ENCODE results near the gene RPL10.

Gene RPL10

DNA sequence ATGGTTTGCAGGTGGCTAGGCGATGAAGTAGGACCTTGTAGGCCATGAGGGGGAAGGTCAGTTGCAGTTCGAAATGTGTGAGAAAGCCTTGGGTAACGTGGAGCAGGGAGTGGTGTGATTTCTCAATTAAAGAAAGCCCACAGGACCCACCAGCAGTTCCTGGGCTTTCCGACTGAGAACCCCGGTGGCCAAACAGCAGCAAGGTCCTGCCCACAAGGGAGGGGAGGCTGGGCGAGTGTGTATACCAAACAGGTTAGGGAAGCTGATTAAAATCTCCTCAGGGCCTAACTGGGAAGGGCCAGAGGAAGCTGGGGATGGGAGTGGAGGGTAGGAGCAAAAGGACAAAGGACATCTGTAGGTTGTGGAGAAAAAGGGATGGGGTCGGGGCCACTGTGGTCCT lies 32.7 kb downstream of the RPL10 start:
- no peak for DNase-seq (ENCODE audit: low read depth in 3 of 3)

DNA sequence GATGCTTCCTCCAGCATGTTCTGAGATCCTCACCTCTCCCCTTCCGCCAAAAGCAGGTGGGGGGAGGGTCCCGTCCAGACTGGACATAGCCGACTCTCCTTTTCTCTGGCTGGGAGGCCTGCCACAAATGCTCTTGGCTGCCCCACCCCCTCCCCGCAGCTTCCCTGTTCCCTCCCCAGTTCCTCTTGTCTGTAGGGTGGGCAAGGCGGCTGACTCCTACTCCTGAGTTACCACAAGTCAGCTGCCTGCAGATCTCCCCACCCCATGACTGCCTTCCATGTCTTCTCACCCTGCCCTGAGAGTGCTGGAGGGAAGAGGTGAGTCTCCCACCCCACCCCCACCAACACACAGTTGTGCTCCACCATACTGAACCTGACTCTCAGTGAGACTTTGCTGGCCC lies 33.2 kb downstream of the RPL10 start:
- no peak for DNase-seq (ENCODE audit: low read depth in 3 of 3)

DNA sequence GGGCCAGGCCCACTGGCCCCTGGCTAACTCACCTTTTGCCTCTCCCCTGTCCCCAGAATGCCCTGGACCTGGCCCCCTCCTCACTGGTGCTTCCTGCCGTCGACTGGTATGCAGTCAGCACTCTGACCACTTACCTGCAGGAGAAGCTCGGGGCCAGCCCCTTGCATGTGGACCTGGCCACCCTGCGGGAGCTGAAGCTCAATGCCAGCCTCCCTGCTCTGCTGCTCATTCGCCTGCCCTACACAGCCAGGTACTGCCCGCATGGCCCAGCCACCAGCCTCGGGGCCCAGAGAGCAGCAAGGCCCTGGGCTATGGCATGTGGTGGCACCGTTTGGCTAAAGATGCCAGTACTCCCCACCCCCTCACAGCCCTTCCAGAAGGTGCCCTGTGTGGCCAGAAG lies 34.0 kb downstream of the RPL10 start:
- no peak for DNase-seq (ENCODE audit: low read depth in 3 of 3)

DNA sequence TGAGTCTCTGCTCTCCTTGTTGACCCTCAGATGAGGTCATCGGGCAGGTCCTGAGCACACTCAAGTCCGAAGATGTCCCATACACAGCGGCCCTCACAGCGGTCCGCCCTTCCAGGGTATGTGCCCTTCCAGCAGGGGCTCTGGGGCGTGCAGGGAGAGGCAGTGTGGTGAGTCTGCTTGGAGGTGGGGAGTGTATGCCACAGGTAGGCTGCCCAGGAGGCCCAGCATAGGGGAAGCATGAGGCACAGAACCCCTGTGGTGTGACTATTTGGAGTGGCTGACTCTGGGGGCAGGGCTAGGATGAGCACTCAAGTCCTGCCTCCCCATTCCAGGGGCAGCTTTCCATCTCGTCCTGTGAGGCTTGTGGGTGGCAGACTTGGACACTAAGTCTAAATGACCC lies 35.4 kb downstream of the RPL10 start:
- DNase-seq (ENCODE audit: low read depth in 3 of 3), result no peak

DNA sequence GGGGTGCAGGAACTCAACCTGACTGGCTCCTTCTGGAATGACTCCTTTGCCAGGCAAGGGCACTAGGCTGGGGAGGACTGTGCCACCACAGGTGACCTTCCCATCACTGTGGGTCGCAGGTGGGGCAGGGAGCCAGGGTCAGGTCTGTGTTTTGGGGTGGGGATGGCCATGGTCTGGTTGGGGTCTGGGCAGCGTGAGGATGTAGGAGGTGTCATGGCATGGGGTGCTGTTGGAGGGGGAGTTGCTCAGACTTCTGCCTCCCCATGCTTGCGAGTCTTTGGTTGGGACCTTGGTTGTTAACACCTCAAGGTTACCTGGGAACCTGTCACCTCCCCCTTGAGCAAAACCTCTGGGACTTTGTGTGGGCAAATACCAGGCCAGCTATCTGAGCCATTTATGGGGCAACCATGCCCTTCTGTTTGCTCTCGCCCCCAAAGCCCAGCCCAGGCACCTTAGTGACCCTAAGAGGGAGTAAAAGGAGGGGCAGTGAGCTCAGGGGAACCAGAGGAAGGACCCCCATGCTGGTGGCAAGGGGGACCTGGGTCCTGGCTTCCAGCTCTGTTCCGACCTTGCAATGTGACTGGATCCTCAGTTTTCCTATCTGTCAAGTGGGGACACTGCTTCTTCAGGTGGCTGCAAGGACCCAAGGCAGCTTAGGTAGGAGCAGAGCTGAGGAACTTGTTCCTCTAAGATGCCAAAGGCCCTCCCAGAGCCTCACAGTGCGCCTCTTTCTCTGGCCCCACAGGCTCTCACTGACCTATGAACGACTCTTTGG lies 36.4 kb downstream of the RPL10 start:
- DNase-seq (ENCODE audit: low read depth in 3 of 3), result no peak

DNA sequence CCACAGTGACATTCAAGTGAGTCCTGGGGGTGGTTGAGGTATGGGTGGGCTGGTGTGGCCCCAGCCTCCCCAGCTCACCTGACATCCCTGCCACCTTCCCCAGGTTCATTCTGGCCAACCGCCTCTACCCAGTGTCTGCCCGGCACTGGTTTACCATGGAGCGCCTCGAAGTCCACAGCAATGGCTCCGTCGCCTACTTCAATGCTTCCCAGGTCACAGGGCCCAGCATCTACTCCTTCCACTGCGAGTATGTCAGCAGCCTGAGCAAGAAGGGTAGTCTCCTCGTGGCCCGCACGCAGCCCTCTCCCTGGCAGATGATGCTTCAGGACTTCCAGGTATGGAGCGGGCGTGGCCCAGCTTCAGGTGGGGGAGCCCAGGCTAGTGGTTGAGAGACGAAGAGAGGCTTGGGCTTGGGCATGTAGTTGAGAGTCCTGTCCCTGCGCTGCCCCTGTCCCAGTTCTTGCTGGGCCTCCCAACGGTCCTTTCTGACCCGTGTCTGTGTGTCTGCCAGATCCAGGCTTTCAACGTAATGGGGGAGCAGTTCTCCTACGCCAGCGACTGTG lies 37.1 kb downstream of the RPL10 start:
- DNase-seq (ENCODE audit: low read depth in 3 of 3), result no peak

DNA sequence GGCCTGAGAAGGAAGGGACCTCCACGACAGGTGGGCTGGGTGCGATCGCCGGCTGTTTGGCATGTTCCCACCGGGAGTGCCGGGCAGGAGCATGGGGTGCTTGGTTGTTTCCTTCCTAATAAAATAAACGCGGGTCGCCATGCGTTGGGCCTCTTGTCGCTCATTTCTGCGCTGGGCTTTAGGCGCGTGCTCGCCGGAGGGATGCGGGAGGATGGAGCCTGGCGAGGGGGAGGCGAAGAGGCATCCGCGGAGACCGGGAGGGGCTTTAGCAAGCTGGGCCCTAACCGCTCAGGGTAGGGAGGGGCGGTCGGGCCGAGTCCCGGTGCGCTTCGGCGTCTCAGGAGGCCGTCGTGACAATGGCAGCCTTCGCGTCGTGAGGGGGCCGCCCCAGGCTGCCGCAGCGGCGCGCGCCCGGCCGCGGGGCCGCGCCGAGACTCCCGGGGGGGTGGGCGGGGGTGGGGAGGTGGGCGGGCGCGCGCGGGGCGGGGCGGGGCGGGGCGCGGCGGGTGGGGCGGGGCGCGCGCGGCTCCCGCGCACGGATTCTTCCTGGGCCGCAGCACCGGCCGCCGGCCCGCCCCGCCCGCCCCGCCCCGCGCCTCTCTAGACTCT lies 38.3 kb downstream of the RPL10 start:
- DNase-seq (ENCODE audit: low read depth in 3 of 3), result peak in 2 of 3 experiments; percentile 15 to 30

DNA sequence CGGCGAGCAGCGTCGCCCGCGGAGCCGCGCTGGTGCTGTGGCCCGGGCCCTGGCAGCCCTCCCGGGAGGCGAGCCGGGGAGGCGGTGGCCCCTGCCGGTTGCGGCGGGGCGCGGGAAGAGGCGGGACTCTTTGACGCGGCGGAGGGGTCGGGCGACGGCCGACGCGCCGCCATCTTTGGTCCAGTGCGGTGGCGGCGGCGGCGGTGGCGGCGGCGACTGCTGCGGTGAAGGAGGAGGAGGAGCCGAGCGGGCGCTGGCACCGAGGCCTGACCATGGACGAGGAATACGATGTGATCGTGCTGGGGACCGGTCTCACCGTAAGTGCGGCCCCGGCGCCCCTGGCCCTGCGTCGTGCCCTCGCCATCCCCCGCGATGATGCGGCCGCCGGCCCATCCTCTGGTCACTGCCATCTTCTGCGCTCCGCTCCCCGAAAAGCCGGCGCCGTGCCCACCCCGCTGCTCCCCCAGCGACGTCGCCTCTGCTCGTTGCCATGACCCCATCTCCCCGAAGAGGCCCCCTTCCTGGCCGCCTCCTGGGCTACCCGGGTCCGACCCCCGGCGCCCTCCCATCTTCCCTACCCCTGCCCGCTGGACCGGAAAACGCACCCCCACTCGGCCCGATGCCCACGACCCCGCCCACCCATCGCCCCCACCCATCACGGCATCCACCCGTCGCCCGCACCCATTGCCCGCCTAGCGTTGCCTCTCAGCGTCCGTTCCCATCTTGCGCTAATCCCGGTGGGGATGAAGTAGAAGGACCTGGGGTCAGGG lies 39.0 kb downstream of the RPL10 start, which contains the start of gene GDI1:
GDI1 (plus strand) TSS at position 172 of the 770 bp plus-strand sequence; CDS start at position 273, 101 bp downstream.
- DNase-seq (ENCODE audit: low read depth in 3 of 3), result peak in 1 of 3 experiments; percentile 24

DNA sequence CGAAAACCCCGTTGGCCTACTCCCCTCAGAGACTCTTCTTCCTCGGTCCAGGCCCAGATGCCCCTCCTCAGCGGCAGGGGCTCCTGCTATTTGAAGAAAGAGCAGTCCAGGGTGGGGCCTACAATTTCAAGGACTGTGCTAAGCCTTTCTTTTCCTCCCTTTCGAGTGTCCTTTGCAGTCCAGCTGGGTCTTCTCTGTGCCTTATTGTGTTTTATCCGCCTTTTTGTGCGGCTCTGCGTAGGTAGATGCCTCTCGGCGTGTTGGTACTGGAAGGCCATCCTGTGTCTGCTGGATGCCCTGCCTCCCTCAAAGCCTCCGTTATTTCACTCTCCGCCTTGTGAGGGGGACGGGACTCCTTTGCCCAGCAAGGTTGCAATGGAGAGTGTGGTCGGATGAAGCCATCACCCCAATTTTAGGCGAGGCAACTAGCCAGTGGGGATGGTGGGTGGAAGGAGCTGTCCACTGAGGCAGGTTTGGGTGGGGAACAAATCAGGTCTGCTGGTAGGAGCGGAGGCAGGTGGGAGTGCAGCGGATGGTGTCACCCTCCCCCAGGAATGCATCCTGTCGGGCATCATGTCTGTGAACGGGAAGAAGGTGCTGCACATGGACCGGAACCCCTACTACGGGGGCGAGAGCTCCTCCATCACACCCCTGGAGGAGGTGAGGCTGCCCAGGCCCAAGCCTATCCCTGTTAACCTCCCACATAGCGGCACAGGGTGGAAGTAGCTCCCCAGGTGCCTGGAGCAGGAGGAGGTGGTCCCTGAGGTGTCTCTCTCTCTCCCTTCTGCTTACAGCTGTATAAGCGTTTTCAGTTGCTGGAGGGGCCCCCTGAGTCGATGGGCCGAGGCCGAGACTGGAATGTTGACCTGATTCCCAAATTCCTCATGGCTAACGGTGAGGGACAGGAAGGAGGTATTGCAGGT lies 40.1 kb downstream of the RPL10 start:
- no peak for DNase-seq (ENCODE audit: low read depth in 3 of 3)

DNA sequence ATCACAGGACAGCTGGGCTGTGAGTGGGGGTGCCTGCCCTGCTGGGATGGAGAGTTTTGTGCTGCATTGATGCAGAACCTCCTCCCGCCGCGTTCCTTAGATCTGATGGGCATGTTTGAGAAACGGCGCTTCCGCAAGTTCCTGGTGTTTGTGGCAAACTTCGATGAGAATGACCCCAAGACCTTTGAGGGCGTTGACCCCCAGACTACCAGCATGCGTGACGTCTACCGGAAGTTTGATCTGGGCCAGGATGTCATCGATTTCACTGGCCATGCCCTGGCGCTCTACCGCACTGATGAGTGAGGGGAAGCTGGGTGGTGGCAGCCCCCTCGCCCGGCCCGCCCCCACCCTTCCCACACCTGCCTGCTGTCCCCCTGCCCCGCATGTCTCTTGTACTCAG lies 41.7 kb downstream of the RPL10 start:
- DNase-seq (ENCODE audit: low read depth in 3 of 3), result no peak

DNA sequence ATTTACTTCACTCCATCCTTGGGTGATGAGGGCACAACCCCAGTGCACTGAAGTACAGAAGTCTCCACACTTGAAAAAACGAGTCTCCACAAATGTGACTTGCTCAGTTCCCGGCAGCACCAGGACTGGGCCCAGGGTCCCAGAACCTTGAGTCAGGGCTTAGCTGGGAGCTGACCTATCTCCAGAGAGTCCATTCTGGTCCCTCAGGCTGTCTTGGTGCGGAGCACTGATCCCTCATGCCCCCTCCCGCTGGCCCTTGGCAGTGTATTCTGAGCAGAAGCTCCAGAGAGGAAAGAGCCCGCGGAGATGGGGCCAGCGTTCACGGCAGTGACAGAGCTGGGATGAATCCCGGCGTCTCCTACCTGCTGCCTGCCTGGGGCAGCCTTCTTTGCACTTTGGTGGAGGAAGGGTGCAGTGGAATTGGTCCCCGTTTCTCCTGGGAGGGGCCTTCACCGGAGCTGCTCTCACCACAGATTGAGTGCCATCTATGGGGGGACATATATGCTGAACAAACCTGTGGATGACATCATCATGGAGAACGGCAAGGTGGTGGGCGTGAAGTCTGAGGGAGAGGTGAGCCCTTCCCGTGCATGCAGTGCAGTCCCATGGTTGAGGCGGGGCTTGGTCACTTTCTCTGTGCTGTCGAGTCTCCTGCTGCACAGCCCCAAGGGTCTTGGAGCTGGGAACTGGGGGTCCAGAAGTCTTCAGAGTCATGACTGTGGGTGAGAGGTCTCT lies 42.6 kb downstream of the RPL10 start:
- DNase-seq (ENCODE audit: low read depth in 3 of 3), result no peak

DNA sequence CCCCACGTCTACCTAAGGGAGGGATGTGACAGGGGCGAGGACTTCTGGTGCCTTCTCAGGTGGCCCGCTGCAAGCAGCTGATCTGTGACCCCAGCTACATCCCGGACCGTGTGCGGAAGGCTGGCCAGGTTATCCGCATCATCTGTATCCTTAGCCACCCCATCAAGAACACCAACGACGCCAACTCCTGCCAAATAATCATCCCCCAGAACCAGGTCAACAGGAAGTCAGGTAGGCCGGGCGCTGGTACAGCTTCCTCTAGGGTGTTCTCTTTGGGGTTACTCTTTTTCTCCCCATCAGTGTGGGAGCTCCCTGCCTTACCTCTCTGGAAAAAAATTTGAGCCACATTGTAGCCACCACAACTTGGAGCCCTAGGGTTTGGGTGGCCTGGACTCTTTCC lies 43.4 kb downstream of the RPL10 start:
- DNase-seq (ENCODE audit: low read depth in 3 of 3), result no peak

DNA sequence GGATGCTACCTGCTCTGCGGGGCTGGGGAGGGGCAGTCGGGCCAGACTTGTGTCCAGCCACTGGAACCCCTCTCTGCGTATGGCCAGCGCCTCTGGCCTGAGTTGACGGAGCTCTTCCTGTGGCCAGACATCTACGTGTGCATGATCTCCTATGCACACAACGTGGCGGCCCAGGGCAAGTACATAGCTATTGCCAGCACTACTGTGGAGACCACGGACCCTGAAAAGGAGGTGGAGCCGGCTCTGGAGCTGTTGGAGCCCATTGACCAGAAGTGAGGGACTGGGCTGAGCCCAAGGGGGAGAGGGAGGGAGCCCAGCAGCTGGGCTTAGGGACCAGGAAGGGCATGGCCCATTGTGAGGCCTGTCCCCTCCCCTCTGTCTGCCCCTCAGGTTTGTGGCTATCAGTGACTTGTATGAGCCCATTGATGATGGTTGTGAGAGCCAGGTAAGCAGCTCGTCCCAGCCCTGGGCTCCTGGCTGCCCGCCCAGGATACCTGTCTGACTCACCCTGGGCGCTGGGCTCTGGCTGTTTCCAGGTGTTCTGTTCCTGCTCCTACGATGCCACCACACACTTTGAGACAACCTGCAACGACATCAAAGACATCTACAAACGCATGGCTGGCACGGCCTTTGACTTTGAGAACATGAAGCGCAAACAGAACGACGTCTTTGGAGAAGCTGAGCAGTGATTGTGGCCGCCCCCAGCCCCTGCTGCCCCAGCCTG lies 44.0 kb downstream of the RPL10 start:
- DNase-seq (ENCODE audit: low read depth in 3 of 3), result no peak

DNA sequence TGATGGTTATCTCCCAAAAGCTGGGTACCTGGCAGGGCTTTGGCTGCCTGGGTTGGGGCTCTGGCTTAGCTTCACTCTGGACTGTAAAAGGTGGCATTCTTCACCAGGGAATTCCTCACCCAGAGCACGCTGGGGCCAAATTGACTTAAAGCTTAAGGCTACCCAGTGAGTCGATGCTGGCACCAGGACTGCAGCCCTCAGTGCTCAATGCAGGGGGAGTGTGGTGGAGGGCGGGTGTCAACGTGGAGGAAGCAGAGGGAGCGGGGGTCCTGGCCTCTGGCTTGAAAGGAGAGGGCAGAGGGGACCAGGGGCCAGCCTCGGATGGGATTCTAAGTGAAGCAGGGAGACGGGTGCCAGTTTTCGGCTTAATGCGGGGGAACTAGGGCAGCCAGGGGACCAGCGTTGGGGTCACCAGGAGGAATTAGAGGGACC lies 45.3 kb downstream of the RPL10 start:
- no peak for DNase-seq (ENCODE audit: low read depth in 3 of 3)

DNA sequence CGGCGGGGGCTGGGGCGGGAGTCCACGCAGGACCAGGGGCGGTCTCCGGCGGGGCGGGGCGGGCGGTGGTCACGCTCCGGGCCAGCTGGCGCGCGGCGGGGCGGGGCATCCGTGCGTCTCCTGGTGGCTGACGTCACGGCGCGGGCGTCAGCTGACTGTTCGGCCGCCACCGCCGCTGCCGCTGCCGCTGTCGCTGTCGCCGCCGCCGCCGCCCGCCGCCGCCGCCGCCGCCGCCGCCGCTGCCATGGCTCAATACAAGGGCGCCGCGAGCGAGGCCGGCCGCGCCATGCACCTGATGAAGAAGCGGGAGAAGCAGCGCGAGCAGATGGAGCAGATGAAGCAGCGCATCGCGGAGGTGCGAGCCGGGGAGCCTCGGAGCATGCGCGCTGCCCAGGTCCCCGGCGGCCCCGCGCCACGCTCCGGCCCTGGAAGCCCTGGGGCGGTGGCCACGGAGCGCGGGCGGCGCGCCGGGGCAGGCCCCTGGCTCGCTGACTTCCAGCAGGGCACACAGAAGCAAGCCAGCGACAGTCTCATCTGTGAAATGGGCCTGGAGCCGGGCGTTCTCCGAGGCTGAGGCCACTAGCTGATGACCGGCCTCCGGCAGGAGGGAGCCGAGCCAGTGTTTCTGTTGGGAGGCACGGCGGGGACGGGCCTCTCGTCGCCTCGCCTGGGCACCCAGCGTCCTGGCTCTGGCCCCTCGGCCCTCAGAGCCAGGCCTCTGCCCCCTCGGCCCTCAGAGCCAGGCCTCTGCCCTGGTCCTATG lies 46.0 kb downstream of the RPL10 start, which contains the start of gene FAM50A:
FAM50A (plus strand) TSS at position 150 of the 763 bp plus-strand sequence; CDS start at position 245, 95 bp downstream.
- DNase-seq (ENCODE audit: low read depth in 3 of 3), result peak; percentile 29 to 48 (median 37)

DNA sequence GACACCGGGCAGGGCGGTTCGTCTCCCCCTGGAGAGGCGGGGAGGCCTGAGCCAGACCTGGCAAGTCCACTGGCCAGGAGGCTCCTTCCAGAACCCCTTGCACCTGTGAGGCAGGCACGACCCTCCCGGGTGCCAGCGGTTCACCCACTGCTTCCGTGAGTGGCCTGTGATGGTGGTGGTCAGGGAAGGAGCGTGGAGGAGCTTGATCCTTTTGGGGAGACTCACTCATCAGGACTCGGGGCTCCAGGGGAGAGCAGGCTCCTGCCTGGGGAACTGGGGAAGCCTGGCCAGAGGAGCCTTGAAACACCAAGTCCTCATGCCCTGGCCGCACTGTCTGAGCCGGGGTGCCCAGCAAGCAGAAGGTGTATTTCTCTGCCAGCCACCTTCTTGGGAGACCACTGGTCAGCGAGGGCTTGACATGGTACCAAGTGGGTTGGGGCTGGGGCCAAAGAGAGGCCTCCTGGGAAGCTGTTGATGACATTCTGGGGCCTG lies 46.6 kb downstream of the RPL10 start:
- DNase-seq (ENCODE audit: low read depth in 3 of 3), result no peak

DNA sequence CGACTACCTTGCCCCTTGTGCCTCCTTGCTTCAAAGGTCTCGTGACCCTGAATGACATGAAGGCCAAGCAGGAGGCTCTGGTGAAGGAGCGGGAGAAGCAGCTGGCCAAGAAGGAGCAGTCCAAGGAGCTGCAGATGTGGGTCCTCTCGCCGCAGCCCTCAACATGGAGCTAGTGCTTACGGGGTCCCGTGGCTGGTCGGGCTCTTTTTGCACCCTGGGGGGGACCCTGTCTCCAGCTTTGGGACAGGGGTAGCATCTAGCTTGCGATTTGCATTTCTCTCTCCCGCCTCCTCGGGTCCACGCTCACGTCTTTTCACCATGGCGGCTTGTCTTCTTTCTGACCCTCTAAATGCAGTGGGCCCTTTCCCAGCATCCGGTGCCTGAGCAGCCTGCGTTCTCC lies 47.6 kb downstream of the RPL10 start:
- DNase-seq (ENCODE audit: low read depth in 3 of 3), result no peak

DNA sequence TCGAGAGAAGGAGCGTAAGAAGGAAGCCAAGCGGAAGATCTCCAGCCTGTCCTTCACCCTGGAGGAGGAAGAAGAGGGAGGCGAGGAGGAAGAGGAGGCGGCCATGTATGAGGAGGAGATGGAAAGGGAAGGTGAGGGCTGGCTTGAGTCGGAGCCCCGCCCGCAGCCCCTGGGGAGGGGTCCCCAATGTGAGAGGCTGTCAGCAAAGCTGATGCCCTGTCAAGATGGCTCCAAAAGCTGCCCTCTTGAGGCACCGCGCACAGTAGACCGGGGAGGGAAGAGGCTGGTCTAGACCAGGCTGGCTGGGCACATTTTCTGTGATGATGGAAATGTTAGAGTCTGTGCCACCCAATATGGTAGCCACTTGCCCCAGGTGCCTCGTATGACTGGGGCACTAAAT lies 48.3 kb downstream of the RPL10 start:
- no peak for DNase-seq (ENCODE audit: low read depth in 3 of 3)

DNA sequence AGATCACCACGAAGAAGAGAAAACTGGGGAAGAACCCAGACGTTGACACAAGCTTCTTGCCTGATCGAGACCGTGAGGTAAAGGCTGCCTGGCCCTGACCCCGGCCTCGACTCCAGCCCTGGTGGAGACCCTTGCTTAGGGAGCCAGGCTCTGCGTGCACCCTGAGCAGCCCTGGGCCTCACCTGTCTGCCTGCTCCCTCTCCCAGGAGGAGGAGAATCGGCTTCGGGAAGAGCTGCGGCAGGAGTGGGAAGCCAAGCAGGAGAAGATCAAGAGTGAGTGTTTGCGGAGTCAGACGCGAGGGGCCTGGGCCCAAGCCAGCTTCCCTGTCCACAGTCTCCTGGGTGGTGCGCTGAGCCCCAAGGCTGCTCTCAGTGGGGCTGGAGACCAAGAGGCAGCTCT lies 50.3 kb downstream of the RPL10 start:
- DNase-seq (ENCODE audit: low read depth in 3 of 3), result no peak
